Activated CD4-positive, alpha-beta memory T cell treated with anti-CD3 and anti-CD28 coated beads for 36 hours (primary cell): ENCODE data around the gene CACNA1C. TPM values are rescaled to one million over a fixed set of nuclear protein-coding genes. Genes with fewer than 3 reads are reported as not detected.
"Not testable (repeated sequence)": the region's sequence is repeated elsewhere in the genome, so short reads cannot be mapped to it uniquely, and the experiment has no call there.

Experiments used
- CTCF ChIA-PET: fragments of 350-600 bp; sonication (Branson Sonifier 250); formaldehyde crosslinking; loops from one replicate; lab custom pipeline; 2021; ENCODE audit warnings: antibody characterized with exemption, inconsistent platforms; lab: Charles Lee
- POLR2A ChIA-PET: fragments of 350-600 bp; sonication (Branson Sonifier 250); formaldehyde crosslinking; loops from one replicate; lab custom pipeline; 2021; ENCODE audit warnings: antibody characterized with exemption; lab: Charles Lee
- DNase-seq: peaks from one replicate; pipeline ENCODE4 v3.0.0-alpha.2; 2020
- H3K27ac Mint-ChIP-seq: one replicate; pipeline ENCODE4 v1.8.0; 2021; ENCODE audit warnings: mixed read lengths
- H3K27me3 Mint-ChIP-seq: one replicate; pipeline ENCODE4 v1.8.0; 2021; ENCODE audit warnings: mixed read lengths
- H3K36me3 Mint-ChIP-seq: one replicate; pipeline ENCODE4 v1.8.0; 2021; ENCODE audit warnings: mixed read lengths
- H3K4me1 Mint-ChIP-seq: one replicate; pipeline ENCODE4 v1.8.0; 2021; ENCODE audit warnings: low read depth, mixed read lengths
- H3K4me3 Mint-ChIP-seq: one replicate; pipeline ENCODE4 v1.8.0; 2021; ENCODE audit warnings: mild to moderate bottlenecking, mixed read lengths
- H3K9me3 Mint-ChIP-seq: one replicate; pipeline ENCODE4 v1.8.0; 2021; ENCODE audit warnings: mixed read lengths
- intact Hi-C: fragments of 100-400 bp; cut with micrococcal nuclease; formaldehyde crosslinking; loops from one replicate; pipeline ENCODE4 v1.15.1; 2023
- total RNA-seq, 2 experiments: library from RNA; stranded (reverse); gene quantifications; one replicate each; pipeline ENCODE4 v1.2.3, GENCODE V29; 2021

The CACNA1C gene
- total RNA-seq, 2 experiments from 2014 or later = 0.07 to 0.12 TPM

- POLR2A ChIA-PET = no interaction called here
- H3K27ac Mint-ChIP-seq = no peak overlapping the region
- peaks cover 2% of the 10 kb centered on the region for H3K9me3 Mint-ChIP-seq
- peaks cover 9% of the 10 kb centered on the region for H3K4me1 Mint-ChIP-seq
- no peaks in the 10 kb centered on the region for H3K27me3 Mint-ChIP-seq
- H3K36me3 Mint-ChIP-seq = no peaks in the 10 kb centered on the region
- intact Hi-C loops = no loop called here
- no peak overlapping the region for H3K4me3 Mint-ChIP-seq
- CTCF ChIA-PET = interaction anchor here (1.0 to 1.2 kb wide), 2 partner anchors 105 to 117 kb away, joined by 3 read pairs; no protein-coding TSS in a partner anchor
- no peak for DNase-seq
Observed at GRCh38 chr12:2679068-2679815, 626.5 kb downstream of the CACNA1C start.

- Mint-ChIP-seq H3K36me3 (no peaks in the 10 kb centered on the region), H3K27ac (no peak overlapping the region), H3K4me3 (no peak overlapping the region), H3K9me3 (peaks cover 2% of the 10 kb centered on the region), H3K27me3 (no peaks in the 10 kb centered on the region), H3K4me1 (peaks cover 9% of the 10 kb centered on the region)
- POLR2A ChIA-PET = no interaction called here
- CTCF ChIA-PET = interaction anchor here (1.6 kb wide), 1 partner anchor 101 kb away, joined by 3 read pairs; no protein-coding TSS in a partner anchor
- no peak for DNase-seq
- intact Hi-C loops = no loop called here
Observed at GRCh38 chr12:2679816-2680675, 627.3 kb downstream of the CACNA1C start.

GRCh38 chr12:2680676-2681039, 627.9 kb downstream of the CACNA1C start:
- Mint-ChIP-seq H3K9me3 (peaks cover 2% of the 10 kb centered on the region), H3K4me3 (no peak overlapping the region), H3K36me3 (no peaks in the 10 kb centered on the region), H3K27ac (no peak overlapping the region), H3K27me3 (no peaks in the 10 kb centered on the region), H3K4me1 (peaks cover 9% of the 10 kb centered on the region)
- DNase-seq = no peak
- CTCF ChIA-PET = interaction anchor here (1.6 kb wide), 1 partner anchor 101 kb away, joined by 3 read pairs; no protein-coding TSS in a partner anchor
- POLR2A ChIA-PET = no interaction called here
- intact Hi-C loops = no loop called here

GRCh38 chr12:2681450-2682205, 628.8 kb downstream of the CACNA1C start:
- H3K4me1 Mint-ChIP-seq = peaks cover 9% of the 10 kb centered on the region
- intact Hi-C loops = no loop called here
- peaks cover 2% of the 10 kb centered on the region for H3K9me3 Mint-ChIP-seq
- POLR2A ChIA-PET = interaction anchor here (0.5 kb wide), 1 partner anchor 30 kb away, joined by 5 read pairs; no protein-coding TSS in a partner anchor
- DNase-seq = no peak
- H3K27me3 Mint-ChIP-seq = no peaks in the 10 kb centered on the region
- H3K27ac Mint-ChIP-seq = no peak overlapping the region
- CTCF ChIA-PET = interaction anchor here (1.6 to 3.1 kb wide), 3 partner anchors 11 to 103 kb away, joined by 3 to 52 read pairs (median 25); no protein-coding TSS in a partner anchor
- H3K36me3 Mint-ChIP-seq = no peaks in the 10 kb centered on the region
- no peak overlapping the region for H3K4me3 Mint-ChIP-seq

- Mint-ChIP-seq H3K4me1 (peaks cover 9% of the 10 kb centered on the region), H3K4me3 (no peak overlapping the region), H3K36me3 (no peaks in the 10 kb centered on the region), H3K27ac (peak overlapping the region; percentile 44), H3K27me3 (no peaks in the 10 kb centered on the region), H3K9me3 (peaks cover 2% of the 10 kb centered on the region)
- DNase-seq = peak; percentile 63
- CTCF ChIA-PET = interaction anchor here (0.8 to 3.1 kb wide), 7 partner anchors 10 to 266 kb away, joined by 3 to 52 read pairs (median 4); no protein-coding TSS in a partner anchor
- POLR2A ChIA-PET = interaction anchor here (0.5 kb wide), 1 partner anchor 29 kb away, joined by 5 read pairs; no protein-coding TSS in a partner anchor
- intact Hi-C loops = loop anchor here (1.0 kb wide), 3 partner anchors 9 to 131 kb away; no protein-coding TSS in a partner anchor
Observed at GRCh38 chr12:2682296-2683251, 629.8 kb downstream of the CACNA1C start.

GRCh38 chr12:2683283-2684025, 630.7 kb downstream of the CACNA1C start:
- Mint-ChIP-seq H3K27ac (peak overlapping the region; percentile 44), H3K4me1 (peaks cover 9% of the 10 kb centered on the region), H3K9me3 (peaks cover 2% of the 10 kb centered on the region), H3K27me3 (no peaks in the 10 kb centered on the region), H3K36me3 (no peaks in the 10 kb centered on the region), H3K4me3 (no peak overlapping the region)
- intact Hi-C loops = loop anchor here (1.0 kb wide), 3 partner anchors 8 to 130 kb away; no protein-coding TSS in a partner anchor
- ChIA-PET CTCF (interaction anchor here (0.8 to 3.1 kb wide), 7 partner anchors 9 to 265 kb away, joined by 3 to 52 read pairs (median 4); no protein-coding TSS in a partner anchor), POLR2A (no interaction called here)
- peak; percentile 19 for DNase-seq

- POLR2A ChIA-PET, H3K27ac Mint-ChIP-seq, intact Hi-C loops, H3K9me3 Mint-ChIP-seq, H3K27me3 Mint-ChIP-seq, H3K36me3 Mint-ChIP-seq, H3K4me1 Mint-ChIP-seq, H3K4me3 Mint-ChIP-seq, DNase-seq: not testable (repeated sequence)
- CTCF ChIA-PET = interaction anchor here (0.6 to 3.1 kb wide), 6 partner anchors 9 to 112 kb away, joined by 3 to 52 read pairs (median 6); no protein-coding TSS in a partner anchor
Observed at GRCh38 chr12:2684026-2684325, 631.2 kb downstream of the CACNA1C start.

GRCh38 chr12:2685620-2686279, 633.0 kb downstream of the CACNA1C start:
- H3K4me3 Mint-ChIP-seq, POLR2A ChIA-PET, H3K9me3 Mint-ChIP-seq, H3K27me3 Mint-ChIP-seq, DNase-seq, H3K27ac Mint-ChIP-seq, H3K36me3 Mint-ChIP-seq, CTCF ChIA-PET, intact Hi-C loops: not testable (repeated sequence)
- H3K4me1 Mint-ChIP-seq = peaks cover 13% of the 10 kb centered on the region

GRCh38 chr12:2686280-2686646, 633.5 kb downstream of the CACNA1C start:
- Mint-ChIP-seq H3K27ac (no peak overlapping the region), H3K4me3 (no peak overlapping the region), H3K36me3 (no peaks in the 10 kb centered on the region), H3K9me3 (peaks cover 2% of the 10 kb centered on the region), H3K27me3 (no peaks in the 10 kb centered on the region), H3K4me1 (peaks cover 14% of the 10 kb centered on the region)
- DNase-seq = no peak
- intact Hi-C loops = no loop called here
- ChIA-PET POLR2A (no interaction called here), CTCF (no interaction called here)

GRCh38 chr12:2687058-2687457, 634.3 kb downstream of the CACNA1C start:
- intact Hi-C loops = no loop called here
- POLR2A ChIA-PET = no interaction called here
- CTCF ChIA-PET = no interaction called here
- Mint-ChIP-seq H3K4me3 (no peak overlapping the region), H3K27ac (no peak overlapping the region), H3K36me3 (no peaks in the 10 kb centered on the region), H3K4me1 (peaks cover 18% of the 10 kb centered on the region), H3K27me3 (no peaks in the 10 kb centered on the region), H3K9me3 (peaks cover 2% of the 10 kb centered on the region)
- no peak for DNase-seq
